ENCODE measurements around the gene ATG13.

ATG13 gene

DNA sequence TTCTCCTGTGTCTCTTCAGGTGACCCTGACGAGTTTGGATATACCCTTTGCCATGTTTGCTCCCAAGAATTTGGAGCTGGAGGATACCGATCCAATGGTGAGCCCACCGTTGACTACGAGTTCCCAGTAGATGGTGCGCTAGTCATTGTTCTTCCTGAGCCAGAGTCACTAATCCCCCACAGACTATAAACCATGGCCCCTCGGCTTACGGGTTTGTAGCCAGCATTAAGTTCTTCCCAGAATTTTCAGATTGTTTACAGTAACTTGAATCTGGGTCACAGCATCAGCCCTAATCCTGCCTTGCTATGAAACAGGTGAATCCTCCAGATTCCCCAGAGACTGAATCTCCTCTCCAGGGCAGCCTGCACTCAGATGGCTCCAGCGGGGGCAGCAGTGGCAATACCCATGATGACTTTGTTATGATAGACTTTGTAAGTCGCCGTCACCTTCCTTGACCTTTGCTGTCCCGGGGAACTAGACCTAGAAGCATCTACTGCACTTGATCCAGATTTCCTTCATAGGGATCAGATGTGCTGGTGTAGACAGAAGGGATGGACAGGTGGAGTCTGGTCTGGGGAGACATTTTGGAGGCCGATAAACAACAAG, 51.2 kb downstream of the ATG13 start:
- TF ChIP-seq EP300 (IDR thresholded peaks at IDR 0.05; ENCODE audit: borderline replicate concordance), result no peak
- no peak for TF ChIP-seq TAF1 (IDR thresholded peaks at IDR 0.05; ENCODE audit: low read depth)
- no peak for TF ChIP-seq EGR1 (IDR thresholded peaks at IDR 0.05)
- no peak for TF ChIP-seq NFIC (IDR thresholded peaks at IDR 0.05)
- TF ChIP-seq CREB1 (IDR thresholded peaks at IDR 0.05; ENCODE audit: low read depth), result no peak
- no peak for TF ChIP-seq CEBPB (IDR thresholded peaks at IDR 0.05)
- TF ChIP-seq TCF12 (IDR thresholded peaks at IDR 0.05; ENCODE audit: low read depth), result no peak

DNA sequence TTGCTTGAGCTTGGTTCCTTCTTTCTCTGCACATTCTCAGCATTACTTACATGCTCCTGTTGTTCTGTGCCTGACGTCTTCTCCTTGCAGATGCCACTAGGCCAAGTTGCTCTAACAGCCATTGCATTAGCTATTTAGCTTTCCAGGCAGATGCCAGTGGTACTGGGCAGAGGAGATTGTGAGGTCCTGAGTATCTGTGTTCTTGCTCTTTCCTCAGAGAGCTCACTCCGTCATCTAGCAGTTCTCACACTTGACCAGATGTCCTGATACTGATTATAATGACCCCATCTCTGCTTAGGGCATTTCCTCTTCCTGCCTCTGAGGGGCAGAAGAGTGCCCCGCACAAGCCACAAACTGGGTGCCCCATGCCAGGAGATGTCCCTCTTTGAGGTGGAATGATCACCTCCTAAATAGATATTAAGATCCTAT, 52.4 kb downstream of the ATG13 start:
- peak; percentile 18; the same call in 1 of the 2 replicates for TF ChIP-seq RAD21 (IDR thresholded peaks at IDR 0.05; ENCODE audit: low read depth)
- TF ChIP-seq TAF1 (IDR thresholded peaks at IDR 0.05; ENCODE audit: low read depth), result no peak

DNA sequence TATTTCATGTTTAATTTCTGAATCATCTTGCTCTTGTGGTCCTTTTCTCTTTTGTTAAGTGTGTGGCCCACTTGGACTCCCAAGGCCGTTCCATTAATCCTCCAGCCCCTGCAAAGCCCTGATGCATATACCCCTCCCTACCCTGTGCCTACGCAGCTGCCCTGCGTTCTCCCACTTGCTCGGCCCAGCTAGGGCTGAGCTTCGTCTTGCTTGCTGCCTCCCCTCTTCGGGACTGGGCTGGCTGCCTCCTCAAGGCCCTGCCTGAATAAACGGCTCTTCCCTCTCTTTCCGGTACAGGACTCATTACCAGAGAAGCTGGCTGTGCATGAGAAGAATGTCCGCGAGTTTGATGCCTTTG, 54.6 kb downstream of the ATG13 start:
- no peak for TF ChIP-seq TAF1 (IDR thresholded peaks at IDR 0.05; ENCODE audit: low read depth)
- no peak for TF ChIP-seq TCF12 (IDR thresholded peaks at IDR 0.05; ENCODE audit: low read depth)
- no peak for TF ChIP-seq CEBPB (IDR thresholded peaks at IDR 0.05)
- TF ChIP-seq EGR1 (IDR thresholded peaks at IDR 0.05), result no peak
- TF ChIP-seq, protein P1, sequence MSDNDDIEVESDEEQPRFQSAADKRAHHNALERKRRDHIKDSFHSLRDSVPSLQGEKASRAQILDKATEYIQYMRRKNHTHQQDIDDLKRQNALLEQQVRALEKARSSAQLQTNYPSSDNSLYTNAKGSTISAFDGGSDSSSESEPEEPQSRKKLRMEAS (IDR thresholded peaks at IDR 0.05), result no peak
- no peak for TF ChIP-seq FOXM1 (IDR thresholded peaks at IDR 0.05; ENCODE audit: borderline replicate concordance, low read depth)
- no peak for TF ChIP-seq TEAD4 (IDR thresholded peaks at IDR 0.05)
- no peak for TF ChIP-seq EP300 (IDR thresholded peaks at IDR 0.05; ENCODE audit: borderline replicate concordance)
- no peak for TF ChIP-seq NFIC (IDR thresholded peaks at IDR 0.05)
- no peak for TF ChIP-seq CREB1 (IDR thresholded peaks at IDR 0.05; ENCODE audit: low read depth)
- TF ChIP-seq ZBTB7A (IDR thresholded peaks at IDR 0.05; ENCODE audit: low read depth), result no peak
- TF ChIP-seq YY1 (IDR thresholded peaks at IDR 0.05; ENCODE audit: low read depth), result no peak
- TF ChIP-seq, protein P2, sequence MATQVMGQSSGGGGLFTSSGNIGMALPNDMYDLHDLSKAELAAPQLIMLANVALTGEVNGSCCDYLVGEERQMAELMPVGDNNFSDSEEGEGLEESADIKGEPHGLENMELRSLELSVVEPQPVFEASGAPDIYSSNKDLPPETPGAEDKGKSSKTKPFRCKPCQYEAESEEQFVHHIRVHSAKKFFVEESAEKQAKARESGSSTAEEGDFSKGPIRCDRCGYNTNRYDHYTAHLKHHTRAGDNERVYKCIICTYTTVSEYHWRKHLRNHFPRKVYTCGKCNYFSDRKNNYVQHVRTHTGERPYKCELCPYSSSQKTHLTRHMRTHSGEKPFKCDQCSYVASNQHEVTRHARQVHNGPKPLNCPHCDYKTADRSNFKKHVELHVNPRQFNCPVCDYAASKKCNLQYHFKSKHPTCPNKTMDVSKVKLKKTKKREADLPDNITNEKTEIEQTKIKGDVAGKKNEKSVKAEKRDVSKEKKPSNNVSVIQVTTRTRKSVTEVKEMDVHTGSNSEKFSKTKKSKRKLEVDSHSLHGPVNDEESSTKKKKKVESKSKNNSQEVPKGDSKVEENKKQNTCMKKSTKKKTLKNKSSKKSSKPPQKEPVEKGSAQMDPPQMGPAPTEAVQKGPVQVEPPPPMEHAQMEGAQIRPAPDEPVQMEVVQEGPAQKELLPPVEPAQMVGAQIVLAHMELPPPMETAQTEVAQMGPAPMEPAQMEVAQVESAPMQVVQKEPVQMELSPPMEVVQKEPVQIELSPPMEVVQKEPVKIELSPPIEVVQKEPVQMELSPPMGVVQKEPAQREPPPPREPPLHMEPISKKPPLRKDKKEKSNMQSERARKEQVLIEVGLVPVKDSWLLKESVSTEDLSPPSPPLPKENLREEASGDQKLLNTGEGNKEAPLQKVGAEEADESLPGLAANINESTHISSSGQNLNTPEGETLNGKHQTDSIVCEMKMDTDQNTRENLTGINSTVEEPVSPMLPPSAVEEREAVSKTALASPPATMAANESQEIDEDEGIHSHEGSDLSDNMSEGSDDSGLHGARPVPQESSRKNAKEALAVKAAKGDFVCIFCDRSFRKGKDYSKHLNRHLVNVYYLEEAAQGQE (IDR thresholded peaks at IDR 0.05; ENCODE audit: low read depth), result no peak
- TF ChIP-seq, protein P3, sequence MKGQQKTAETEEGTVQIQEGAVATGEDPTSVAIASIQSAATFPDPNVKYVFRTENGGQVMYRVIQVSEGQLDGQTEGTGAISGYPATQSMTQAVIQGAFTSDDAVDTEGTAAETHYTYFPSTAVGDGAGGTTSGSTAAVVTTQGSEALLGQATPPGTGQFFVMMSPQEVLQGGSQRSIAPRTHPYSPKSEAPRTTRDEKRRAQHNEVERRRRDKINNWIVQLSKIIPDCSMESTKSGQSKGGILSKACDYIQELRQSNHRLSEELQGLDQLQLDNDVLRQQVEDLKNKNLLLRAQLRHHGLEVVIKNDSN (IDR thresholded peaks at IDR 0.05), result no peak

DNA sequence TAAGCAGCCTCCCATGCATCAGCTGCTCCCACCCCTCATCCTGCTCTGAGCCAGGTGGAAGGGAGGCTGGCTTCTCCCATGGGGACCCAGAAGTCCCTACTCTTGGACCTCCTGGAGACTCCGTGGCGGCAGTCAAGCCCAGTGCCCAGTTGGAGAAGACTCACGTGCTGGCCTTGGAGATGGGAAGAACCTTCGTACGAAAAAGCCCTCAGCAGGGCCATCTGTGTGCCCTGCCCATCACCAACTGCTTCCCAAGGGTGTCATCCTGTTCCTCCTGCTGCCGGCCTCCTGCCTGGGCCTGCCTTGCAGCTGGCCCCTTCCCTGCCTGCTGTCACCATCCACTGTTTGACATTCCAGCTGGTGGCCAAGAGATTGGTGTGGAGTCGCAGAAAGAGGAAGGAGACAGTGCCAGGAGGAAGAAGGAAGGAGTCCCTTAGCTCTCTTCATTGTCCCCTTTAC, 55.1 kb downstream of the ATG13 start:
- TF ChIP-seq TAF1 (IDR thresholded peaks at IDR 0.05; ENCODE audit: low read depth) (no peak), YY1 (IDR thresholded peaks at IDR 0.05; ENCODE audit: low read depth) (no peak), TCF12 (IDR thresholded peaks at IDR 0.05; ENCODE audit: low read depth) (no peak)

DNA sequence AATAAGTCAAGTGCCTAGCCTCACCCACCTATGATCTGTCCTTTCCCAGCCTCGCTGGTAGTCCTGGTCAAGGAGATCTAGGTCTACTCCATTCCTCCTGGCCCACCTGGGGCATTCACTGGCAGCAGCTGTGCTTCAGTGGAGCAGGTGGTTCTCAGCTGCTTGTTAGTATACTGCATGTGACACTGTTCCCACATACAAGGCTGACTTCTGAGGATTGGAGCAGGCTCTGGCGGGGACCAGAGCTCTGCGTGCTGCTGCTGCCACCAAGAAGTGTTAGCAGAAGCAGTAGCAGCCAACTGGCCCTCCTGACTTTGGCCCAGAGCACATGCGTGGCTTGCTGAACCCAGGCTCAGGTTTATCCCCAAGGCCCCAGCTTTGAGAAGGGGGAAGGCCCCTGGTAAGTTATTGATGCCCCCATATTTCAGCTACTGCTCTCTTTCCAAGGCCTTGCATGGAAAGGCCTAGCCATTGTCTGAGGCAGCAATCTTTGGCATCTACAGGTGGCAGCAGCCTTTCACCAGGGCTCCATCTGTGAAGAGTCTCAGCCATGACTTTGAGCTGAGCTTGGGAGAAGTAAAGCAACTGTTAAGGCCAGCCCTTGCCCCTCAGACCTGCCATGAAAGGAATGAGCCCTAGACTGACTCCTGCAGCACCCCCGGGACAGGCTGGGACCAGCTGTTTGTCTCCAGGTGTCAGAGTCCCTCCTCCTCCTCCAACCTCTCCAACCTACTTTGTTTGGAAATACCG, 56.5 kb downstream of the ATG13 start:
- TF ChIP-seq NFIC (IDR thresholded peaks at IDR 0.05) (no peak), EP300 (IDR thresholded peaks at IDR 0.05; ENCODE audit: borderline replicate concordance) (no peak)

DNA sequence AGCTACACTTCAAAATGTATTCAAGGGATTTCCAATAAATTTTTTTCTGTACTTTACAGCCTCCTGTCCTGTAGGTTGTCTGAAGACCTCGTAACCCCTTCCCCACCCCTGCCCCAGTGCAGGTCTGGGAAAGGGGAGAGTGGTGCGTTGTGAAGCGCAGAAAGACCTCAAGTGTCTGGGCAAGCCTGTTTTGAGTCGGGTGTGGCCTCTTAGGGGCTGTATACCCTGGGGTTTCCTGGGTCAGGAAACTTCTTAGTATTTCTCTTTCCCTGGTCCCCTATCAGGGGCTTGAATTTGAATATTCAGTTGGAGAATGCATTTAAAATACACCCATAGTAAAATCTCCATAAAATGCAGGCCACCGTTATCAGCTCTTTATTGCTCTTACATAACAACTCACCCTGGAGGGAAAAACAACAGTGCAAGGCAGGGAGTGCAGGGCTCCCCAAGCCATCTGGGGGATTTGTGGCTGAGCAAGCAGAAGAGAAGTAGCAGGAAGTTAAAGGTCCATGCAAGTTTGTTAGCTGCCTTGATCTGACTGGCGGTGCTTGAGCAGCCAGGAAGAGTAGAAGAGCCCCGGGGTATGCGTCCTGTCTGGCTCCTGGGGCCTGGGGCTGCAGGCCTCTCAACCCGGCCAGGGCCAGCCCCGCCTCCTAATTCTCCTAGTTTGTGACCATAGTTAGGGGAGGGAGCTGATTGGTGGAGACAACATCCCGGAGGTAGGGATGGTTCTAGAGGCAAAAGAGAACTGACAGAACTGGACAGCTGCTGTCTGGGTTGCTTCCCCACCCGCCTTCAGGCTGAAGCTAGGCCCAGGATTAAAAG, 57.3 kb downstream of the ATG13 start:
- TF ChIP-seq RAD21 (IDR thresholded peaks at IDR 0.05; ENCODE audit: low read depth) (no peak), NFIC (IDR thresholded peaks at IDR 0.05) (no peak), ZBTB7A (IDR thresholded peaks at IDR 0.05; ENCODE audit: low read depth) (no peak), TAF1 (IDR thresholded peaks at IDR 0.05; ENCODE audit: low read depth) (no peak), EGR1 (IDR thresholded peaks at IDR 0.05) (no peak), EP300 (IDR thresholded peaks at IDR 0.05; ENCODE audit: borderline replicate concordance) (no peak), YY1 (IDR thresholded peaks at IDR 0.05; ENCODE audit: low read depth) (no peak), TCF12 (IDR thresholded peaks at IDR 0.05; ENCODE audit: low read depth) (no peak), CREB1 (IDR thresholded peaks at IDR 0.05; ENCODE audit: low read depth) (no peak), FOXM1 (IDR thresholded peaks at IDR 0.05; ENCODE audit: borderline replicate concordance, low read depth) (no peak), CEBPB (IDR thresholded peaks at IDR 0.05) (no peak), TEAD4 (IDR thresholded peaks at IDR 0.05) (no peak)
- TF ChIP-seq, protein P2 (IDR thresholded peaks at IDR 0.05; ENCODE audit: low read depth), result no peak
- TF ChIP-seq, protein P1 (IDR thresholded peaks at IDR 0.05), result no peak
- TF ChIP-seq, protein P3 (IDR thresholded peaks at IDR 0.05), result no peak
